HG02642 (cell line): ENCODE data around the gene ODF4.
"Not testable (repeated sequence)": the region's sequence is repeated elsewhere in the genome, so short reads cannot be mapped to it uniquely, and the experiment has no call there.

Experiments used
- ATAC-seq: cut with Tn5 transposase; IDR thresholded peaks from one replicate; pipeline ENCODE4 v1.9.1; 2021; ENCODE audit warnings: mild to moderate bottlenecking; ENCODE audit not compliant: unreplicated experiment, poor library complexity

Gene ODF4

GRCh38 chr17:8365143-8365542 is 25.5 kb downstream of the ODF4 start:
- no peak for ATAC-seq

- ATAC-seq = no peak
Measured at GRCh38 chr17:8366231-8366630, 26.6 kb downstream of the ODF4 start.

GRCh38 chr17:8368193-8368592 is 28.6 kb downstream of the ODF4 start:
- ATAC-seq = no peak

GRCh38 chr17:8369944-8370343 is 30.3 kb downstream of the ODF4 start:
- no peak for ATAC-seq

- ATAC-seq = no peak
Measured at GRCh38 chr17:8371786-8372185, 32.1 kb downstream of the ODF4 start.

GRCh38 chr17:8372422-8372821 is 32.8 kb downstream of the ODF4 start:
- no peak for ATAC-seq

- ATAC-seq = not testable (repeated sequence)
Measured at GRCh38 chr17:8373856-8374255, 34.2 kb downstream of the ODF4 start.

GRCh38 chr17:8375738-8376259 is 36.2 kb downstream of the ODF4 start:
- no peak for ATAC-seq

GRCh38 chr17:8376271-8377067 is 36.8 kb downstream of the ODF4 start, which contains the start of gene KRABD2:
TSS of gene KRABD2 (minus strand) at chr17:8376704.
- ATAC-seq = peak; percentile 95

GRCh38 chr17:8377422-8377821 is 37.8 kb downstream of the ODF4 start:
- no peak for ATAC-seq

- not testable (repeated sequence) for ATAC-seq
Measured at GRCh38 chr17:8378117-8378516, 38.5 kb downstream of the ODF4 start.

- ATAC-seq = no peak
Measured at GRCh38 chr17:8380049-8380448, 40.4 kb downstream of the ODF4 start.

- no peak for ATAC-seq
Measured at GRCh38 chr17:8382052-8382879, 42.6 kb downstream of the ODF4 start.

- no peak for ATAC-seq
Measured at GRCh38 chr17:8382880-8383142, 43.2 kb downstream of the ODF4 start.

GRCh38 chr17:8383143-8383822 is 43.6 kb downstream of the ODF4 start, which contains the start of gene RPL26:
TSS of gene RPL26 (minus strand) at chr17:8383193. CDS start at chr17:8382310, 883 bp downstream.
- peak; percentile 88 for ATAC-seq

- ATAC-seq = no peak
Measured at GRCh38 chr17:8384801-8385378, 45.2 kb downstream of the ODF4 start.

GRCh38 chr17:8386841-8387240 is 47.2 kb downstream of the ODF4 start:
- no peak for ATAC-seq

GRCh38 chr17:8387914-8388651 is 48.4 kb downstream of the ODF4 start:
- no peak for ATAC-seq

- no peak for ATAC-seq
Measured at GRCh38 chr17:8391711-8392110, 52.1 kb downstream of the ODF4 start.

GRCh38 chr17:8392274-8392673 is 52.6 kb downstream of the ODF4 start:
- no peak for ATAC-seq
